ENCODE data around the gene NACA2. TPM values are rescaled to one million over a fixed set of nuclear protein-coding genes. Genes with fewer than 3 reads are reported as not detected.

The NACA2 gene
- total RNA-seq, result not detected

DNA sequence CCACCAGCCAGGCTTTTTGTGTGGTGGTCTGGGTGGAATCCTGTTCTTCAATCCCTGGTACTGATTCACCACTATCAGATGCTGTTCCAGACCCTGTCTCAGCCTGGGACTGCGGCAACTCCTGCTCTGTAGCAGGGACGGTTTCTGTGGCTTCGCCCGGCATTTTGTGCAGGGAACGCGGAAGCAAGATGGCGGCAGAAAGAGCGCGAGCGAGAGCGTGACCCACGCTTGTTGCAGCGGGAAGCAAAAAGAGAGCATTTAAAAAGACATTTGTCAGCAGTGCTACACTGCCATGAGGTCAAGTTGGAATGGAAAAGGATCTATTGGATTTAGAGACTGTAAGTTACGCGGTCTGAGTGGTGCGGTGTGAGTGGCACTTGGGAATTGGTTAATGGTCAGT lies at the start of gene NACA2:
TSS of gene NACA2 (minus strand) at position 202 of the 400 bp plus-strand sequence. CDS start at position 163, 39 bp downstream.
- DNase-seq, result no peak
- no peaks in the 10 kb centered on the region for H3K36me3 ChIP-seq
- no peak within 1 kb of the TSS for H3K4me3 ChIP-seq
- no peaks in the 10 kb centered on the region for H3K9me3 ChIP-seq
- 96 to 97% methylated on average over 12 to 15 of the region's 16 CpGs for WGBS, 2 donors
- no peaks in the 10 kb centered on the region for H3K4me1 ChIP-seq
- intact Hi-C loops (cut with DNase I), result no loop called here
- H3K27ac ChIP-seq, result no peak within 1 kb of the TSS
- H3K27me3 ChIP-seq, result peaks cover 0 to 85% (median 2%) of the 10 kb centered on the region in 4 donors
- no peak for TF ChIP-seq POLR2A (IDR thresholded peaks at IDR 0.05)
- TF ChIP-seq, protein P1, sequence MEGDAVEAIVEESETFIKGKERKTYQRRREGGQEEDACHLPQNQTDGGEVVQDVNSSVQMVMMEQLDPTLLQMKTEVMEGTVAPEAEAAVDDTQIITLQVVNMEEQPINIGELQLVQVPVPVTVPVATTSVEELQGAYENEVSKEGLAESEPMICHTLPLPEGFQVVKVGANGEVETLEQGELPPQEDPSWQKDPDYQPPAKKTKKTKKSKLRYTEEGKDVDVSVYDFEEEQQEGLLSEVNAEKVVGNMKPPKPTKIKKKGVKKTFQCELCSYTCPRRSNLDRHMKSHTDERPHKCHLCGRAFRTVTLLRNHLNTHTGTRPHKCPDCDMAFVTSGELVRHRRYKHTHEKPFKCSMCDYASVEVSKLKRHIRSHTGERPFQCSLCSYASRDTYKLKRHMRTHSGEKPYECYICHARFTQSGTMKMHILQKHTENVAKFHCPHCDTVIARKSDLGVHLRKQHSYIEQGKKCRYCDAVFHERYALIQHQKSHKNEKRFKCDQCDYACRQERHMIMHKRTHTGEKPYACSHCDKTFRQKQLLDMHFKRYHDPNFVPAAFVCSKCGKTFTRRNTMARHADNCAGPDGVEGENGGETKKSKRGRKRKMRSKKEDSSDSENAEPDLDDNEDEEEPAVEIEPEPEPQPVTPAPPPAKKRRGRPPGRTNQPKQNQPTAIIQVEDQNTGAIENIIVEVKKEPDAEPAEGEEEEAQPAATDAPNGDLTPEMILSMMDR (IDR thresholded peaks at IDR 0.05), result no peak

DNA sequence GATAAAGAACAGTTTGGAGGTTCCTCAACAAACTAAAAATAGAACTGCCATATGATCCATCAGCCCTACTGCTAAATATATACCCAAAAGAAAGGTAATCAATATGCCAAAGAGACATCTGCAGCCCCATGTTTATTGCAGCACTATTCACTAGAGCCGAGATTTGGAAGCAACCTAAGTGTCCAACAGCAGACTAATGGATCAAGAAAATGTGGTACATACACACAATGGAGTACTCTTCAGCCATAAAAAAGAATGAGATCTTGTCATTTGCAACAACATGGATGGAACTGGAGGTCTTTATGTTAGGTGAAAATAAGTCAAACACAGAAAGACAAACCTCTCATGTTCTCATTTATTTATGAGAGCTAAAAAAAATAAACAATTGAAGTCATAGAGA lies 48.8 kb upstream of the NACA2 start:
- TF ChIP-seq POLR2A (IDR thresholded peaks at IDR 0.05), result no peak
- TF ChIP-seq, protein P1 (IDR thresholded peaks at IDR 0.05), result no peak
- H3K27me3 ChIP-seq, result peaks cover 0 to 10% (median 0%) of the 10 kb centered on the region in 4 donors
- no peak for DNase-seq
- 83 to 88% methylated on average over 1 of the region's 1 CpG for WGBS, 2 donors
- H3K4me1 ChIP-seq, result no peaks in the 10 kb centered on the region
- no peak overlapping the region for H3K4me3 ChIP-seq
- intact Hi-C loops (cut with DNase I), result no loop called here
- no peak overlapping the region for H3K27ac ChIP-seq
- H3K9me3 ChIP-seq, result peaks cover 0 to 5% (median 0%) of the 10 kb centered on the region in 3 donors
- H3K36me3 ChIP-seq, result no peaks in the 10 kb centered on the region

DNA sequence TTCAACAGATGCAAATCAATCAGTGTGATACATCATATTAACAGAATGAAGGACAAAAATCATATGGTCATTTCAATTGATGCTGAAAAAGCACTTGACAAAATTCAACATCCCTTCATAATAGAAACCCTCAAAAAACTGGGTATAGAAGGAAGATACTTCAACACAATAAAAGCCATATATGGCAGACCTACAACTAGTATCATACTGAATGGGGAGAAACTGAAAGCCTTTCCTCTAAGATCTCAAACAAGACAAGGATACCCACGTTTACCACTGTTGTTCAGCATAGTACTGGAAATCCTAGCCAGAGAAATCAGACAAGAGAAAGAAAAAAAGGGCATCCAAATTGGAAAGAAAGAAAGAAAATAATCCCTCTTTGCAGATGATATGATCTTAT lies 47.1 kb upstream of the NACA2 start:
- Histone ChIP-seq H3K36me3 (no peaks in the 10 kb centered on the region), H3K4me1 (no peaks in the 10 kb centered on the region), H3K27ac (no peak overlapping the region), H3K27me3 (peaks cover 0 to 10% (median 0%) of the 10 kb centered on the region in 4 donors), H3K4me3 (no peak overlapping the region), H3K9me3 (peaks cover 0 to 5% (median 0%) of the 10 kb centered on the region in 3 donors)
- TF ChIP-seq, protein P1 (IDR thresholded peaks at IDR 0.05), result no peak
- TF ChIP-seq POLR2A (IDR thresholded peaks at IDR 0.05), result no peak
- intact Hi-C loops (cut with DNase I), result no loop called here
- 39 to 52% methylated on average over 1 of the region's 1 CpG for WGBS, 2 donors
- no peak for DNase-seq

DNA sequence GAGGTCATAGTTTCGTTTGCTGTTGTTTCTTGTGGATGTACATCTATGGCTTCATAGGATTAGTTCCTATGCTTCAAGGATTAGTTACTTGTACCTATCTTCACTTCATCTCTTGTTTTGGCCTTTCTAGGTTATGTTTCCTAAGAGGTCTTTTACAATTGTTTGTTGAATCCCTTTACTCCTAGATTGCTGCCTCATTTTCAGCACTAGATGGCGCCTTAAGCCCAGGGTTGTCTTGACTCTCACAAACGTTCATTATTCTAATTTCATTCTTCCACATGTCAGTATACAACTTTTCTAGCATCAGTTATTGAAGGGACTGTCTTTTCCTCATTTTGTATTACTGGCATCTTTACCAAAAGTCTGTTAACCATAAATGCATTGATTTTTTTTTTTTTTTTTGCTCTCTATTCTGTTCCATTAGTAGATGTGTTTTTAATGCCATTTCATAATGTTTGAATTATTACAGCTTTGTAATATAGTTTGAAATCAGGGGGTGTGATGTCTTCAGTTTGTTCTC lies 45.0 kb upstream of the NACA2 start:
- no peak overlapping the region for H3K4me3 ChIP-seq
- no peak for TF ChIP-seq POLR2A (IDR thresholded peaks at IDR 0.05)
- TF ChIP-seq, protein P1 (IDR thresholded peaks at IDR 0.05), result peak; percentile 21 to 76 (median 60)
- H3K36me3 ChIP-seq, result no peaks in the 10 kb centered on the region
- 8 to 13% methylated on average over 3 of the region's 3 CpGs for WGBS, 2 donors
- no peak for DNase-seq
- no peak overlapping the region for H3K27ac ChIP-seq
- no peaks in the 10 kb centered on the region for H3K4me1 ChIP-seq
- intact Hi-C loops (cut with DNase I), result no loop called here
- peaks cover 0 to 19% (median 0%) of the 10 kb centered on the region in 4 donors for H3K27me3 ChIP-seq
- peaks cover 0 to 5% (median 0%) of the 10 kb centered on the region in 3 donors for H3K9me3 ChIP-seq

DNA sequence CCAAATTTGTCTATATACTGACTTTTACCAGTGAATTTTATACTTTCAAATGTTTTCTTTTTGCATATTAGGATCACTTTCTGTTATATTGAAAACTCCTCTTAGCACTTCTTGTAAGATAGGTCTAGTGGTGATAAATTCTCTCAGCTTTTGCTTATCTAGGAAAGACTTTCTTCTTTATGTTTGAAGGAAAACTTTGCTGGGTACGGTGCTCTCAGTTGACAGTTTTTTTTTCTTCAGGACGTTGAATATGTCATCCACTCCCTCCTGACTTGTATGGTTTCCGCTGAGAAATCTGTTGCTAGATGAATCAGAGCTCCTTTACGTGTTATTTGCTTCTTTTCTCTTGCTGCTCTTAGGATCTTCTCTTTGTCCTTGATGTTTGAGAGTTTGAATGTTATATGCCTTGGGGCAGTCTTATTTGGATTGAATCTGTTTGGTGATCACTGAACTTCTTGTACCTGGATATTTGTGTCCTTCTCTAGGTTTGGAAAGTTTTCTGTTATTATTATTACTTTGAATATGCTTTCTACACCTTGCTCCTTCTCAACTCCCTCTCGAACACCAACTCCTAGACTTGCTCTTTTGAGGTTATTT lies 44.0 kb upstream of the NACA2 start:
- H3K4me1 ChIP-seq, result no peaks in the 10 kb centered on the region
- 63 to 72% methylated on average over 5 of the region's 5 CpGs for WGBS, 2 donors
- no peak overlapping the region for H3K27ac ChIP-seq
- H3K4me3 ChIP-seq, result no peak overlapping the region
- no peaks in the 10 kb centered on the region for H3K36me3 ChIP-seq
- DNase-seq, result no peak
- H3K27me3 ChIP-seq, result peaks cover 0 to 25% (median 0%) of the 10 kb centered on the region in 4 donors
- H3K9me3 ChIP-seq, result peaks cover 0 to 5% (median 0%) of the 10 kb centered on the region in 3 donors
- intact Hi-C loops (cut with DNase I), result no loop called here
- no peak for TF ChIP-seq POLR2A (IDR thresholded peaks at IDR 0.05)
- TF ChIP-seq, protein P1 (IDR thresholded peaks at IDR 0.05), result no peak
